NT2/D1 (cell line): ENCODE data around the gene DEXI.

Experiments
- SUZ12 ChIP-seq: IDR thresholded peaks from 2 replicates; pipeline ENCODE4 v1.6.1; 2011; ENCODE audit not compliant: insufficient read length, insufficient read depth; ENCODE audit errors: extremely low read depth
- YY1 ChIP-seq: IDR thresholded peaks from 2 replicates; pipeline ENCODE4 v1.6.1; 2011; ENCODE audit not compliant: insufficient read length, insufficient read depth
- ZNF274 ChIP-seq: IDR thresholded peaks from 2 replicates; pipeline ENCODE4 v1.6.1; 2011; ENCODE audit warnings: mild to moderate bottlenecking, low read depth, low read length

DNA sequence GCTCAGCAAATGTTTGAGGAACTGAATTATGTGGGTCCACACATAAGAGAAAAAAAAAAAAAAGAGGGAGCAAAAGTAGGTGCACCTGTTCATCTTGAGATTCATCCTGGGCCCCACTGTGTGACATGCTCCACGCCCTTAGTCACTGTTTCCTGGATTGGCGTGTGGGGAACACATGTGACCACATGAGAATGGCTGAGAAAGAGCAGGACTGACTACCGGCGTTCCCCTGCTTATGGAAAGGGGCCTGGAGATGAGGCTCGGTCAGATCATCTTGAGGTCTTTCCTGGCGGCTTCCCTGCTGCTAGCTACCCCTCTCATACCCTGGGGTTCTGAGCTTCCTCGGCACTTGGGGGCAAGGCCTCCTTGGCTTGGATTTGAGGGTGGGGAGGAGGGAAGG lies 3.9 kb downstream of the DEXI start:
- TF ChIP-seq ZNF274, result no peak
- TF ChIP-seq YY1, result no peak
- TF ChIP-seq SUZ12, result no peak
